IMR-90 (cell line): ENCODE measurements around the gene CP. TPM values are rescaled to one million over a fixed set of nuclear protein-coding genes. Genes with fewer than 3 reads are reported as not detected.

Experiments used
- ATAC-seq: fragments of 200-7000 bp; cut with Tn5 transposase; 2 replicates; pipeline ENCODE4 v1.9.1; 2020; ENCODE audit warnings: low read depth, mild to moderate bottlenecking, moderate library complexity
- BruUV-seq: library from RNA; stranded (reverse); fragments of 400-500 nt; replicated peaks from 2 replicates; lab custom pipeline; 2021; lab: Mats Ljungman, UMichigan
- CTCF ChIA-PET: fragments of 300-600 bp; formaldehyde crosslinking; extraction: SDS; loops from one replicate; lab custom pipeline; 2021; ENCODE audit warnings: antibody characterized with exemption; lab: Yijun Ruan, JAX
- POLR2A ChIA-PET: fragments of 300-600 bp; sonication (Branson Sonifier 250); formaldehyde crosslinking; loops from one replicate; lab custom pipeline; 2022; ENCODE audit warnings: antibody characterized with exemption; ENCODE audit not compliant: unreplicated experiment; lab: Charles Lee
- DNase-seq: peaks from one replicate; pipeline ENCODE4 v3.0.0; 2013
- H2AFZ ChIP-seq: replicated peaks from 2 replicates; pipeline ENCODE3; 2013; ENCODE audit warnings: low read length, mild to moderate bottlenecking; ENCODE audit not compliant: poor library complexity
- H2AK5ac ChIP-seq: 2 replicates; pipeline ENCODE4 v1.6.1; 2013; ENCODE audit warnings: low read depth, low read length, inconsistent platforms
- H2AK9ac ChIP-seq: replicated peaks from 2 replicates; pipeline ENCODE3; 2013; ENCODE audit warnings: mild to moderate bottlenecking, low read depth, low read length, moderate library complexity; ENCODE audit not compliant: poor library complexity
- H2BK120ac ChIP-seq: 2 replicates; pipeline ENCODE4 v1.6.1; 2013; ENCODE audit warnings: low read depth, low read length, inconsistent platforms
- H2BK15ac ChIP-seq: 3 replicates; pipeline ENCODE4 v1.6.1; 2013; ENCODE audit warnings: low read depth, low read length, inconsistent platforms
- H2BK20ac ChIP-seq: 2 replicates; pipeline ENCODE4 v1.6.1; 2013; ENCODE audit warnings: low read depth, mild to moderate bottlenecking, inconsistent platforms, low read length, moderate library complexity
- H2BK5ac ChIP-seq: 2 replicates; pipeline ENCODE4 v1.6.1; 2013; ENCODE audit warnings: mild to moderate bottlenecking, low read depth, low read length, inconsistent platforms; ENCODE audit not compliant: poor library complexity, severe bottlenecking
- H3K14ac ChIP-seq: replicated peaks from 2 replicates; pipeline ENCODE4 v1.6.1; 2013; ENCODE audit warnings: low read depth, low read length, inconsistent platforms
- H3K18ac ChIP-seq: 2 replicates; pipeline ENCODE4 v1.6.1; 2013; ENCODE audit warnings: low read depth, low read length, control low read depth
- H3K23ac ChIP-seq: 2 replicates; pipeline ENCODE4 v1.6.1; 2013; ENCODE audit warnings: low read depth, low read length, inconsistent platforms
- H3K27ac ChIP-seq: 2 replicates; pipeline ENCODE4 v1.5.1; 2013; ENCODE audit warnings: mild to moderate bottlenecking, control low read depth, low read length; ENCODE audit not compliant: insufficient read depth
- H3K27me3 ChIP-seq: 2 replicates; pipeline ENCODE4 v1.6.1; 2013; ENCODE audit warnings: low read length; ENCODE audit not compliant: control insufficient read depth, insufficient read depth
- H3K36me3 ChIP-seq: 2 replicates; pipeline ENCODE4 v1.6.1; 2013; ENCODE audit warnings: low read length, mixed read lengths; ENCODE audit not compliant: control insufficient read depth, insufficient read depth
- H3K4ac ChIP-seq: 2 replicates; pipeline ENCODE4 v1.6.1; 2013; ENCODE audit warnings: low read depth, low read length, inconsistent platforms
- H3K4me1 ChIP-seq: 2 replicates; pipeline ENCODE4 v1.6.1; 2013; ENCODE audit warnings: low read length, mixed read lengths; ENCODE audit not compliant: control insufficient read depth, insufficient read depth
- H3K4me2 ChIP-seq: 2 replicates; pipeline ENCODE4 v1.6.1; 2013; ENCODE audit warnings: low read depth, mild to moderate bottlenecking, control low read depth, low read length, moderate library complexity
- H3K4me3 ChIP-seq: 2 replicates; pipeline ENCODE4 v1.5.1; 2013; ENCODE audit warnings: low read depth, mild to moderate bottlenecking, control low read depth, low read length, moderate library complexity; ENCODE audit not compliant: insufficient read depth
- H3K56ac ChIP-seq: 2 replicates; pipeline ENCODE4 v1.6.1; 2013; ENCODE audit warnings: low read length, inconsistent platforms; ENCODE audit not compliant: insufficient read depth; ENCODE audit errors: extremely low read depth
- H3K79me1 ChIP-seq, 2 experiments: 2 replicates each; pipeline ENCODE4 v1.6.1; 2013; ENCODE audit warnings: low read length in 2 of 2, inconsistent platforms in 1 of 2, low read depth in 1 of 2
- H3K9ac ChIP-seq: 2 replicates; pipeline ENCODE4 v1.6.1; 2013; ENCODE audit warnings: low read depth, low read length, control low read depth
- H3K9me1 ChIP-seq: 2 replicates; pipeline ENCODE4 v1.6.1; 2013; ENCODE audit warnings: low read length, inconsistent platforms; ENCODE audit not compliant: insufficient read depth
- H3K9me3 ChIP-seq: 2 replicates; pipeline ENCODE4 v1.6.1; 2013; ENCODE audit warnings: low read length; ENCODE audit not compliant: control insufficient read depth, insufficient read depth
- H4K20me1 ChIP-seq: 2 replicates; pipeline ENCODE4 v1.6.1; 2013; ENCODE audit warnings: low read length, inconsistent platforms; ENCODE audit not compliant: insufficient read depth
- H4K5ac ChIP-seq: 2 replicates; pipeline ENCODE4 v1.6.1; 2013; ENCODE audit warnings: mild to moderate bottlenecking, low read depth, low read length, control low read depth
- H4K8ac ChIP-seq, 2 experiments: 2 replicates each; pipeline ENCODE4 v1.6.1; 2013; ENCODE audit warnings: low read depth in 2 of 2, low read length in 2 of 2, control low read depth in 1 of 2, inconsistent platforms in 1 of 2
- H4K91ac ChIP-seq: 2 replicates; pipeline ENCODE4 v1.6.1; 2013; ENCODE audit warnings: low read depth, low read length, inconsistent platforms; ENCODE audit not compliant: insufficient read depth
- CEBPB ChIP-seq: IDR thresholded peaks from 2 replicates; pipeline ENCODE4 v1.6.1; 2012; ENCODE audit warnings: low read depth, low read length, improper control_type of control experiment
- CHD1 ChIP-seq: IDR thresholded peaks from 2 replicates; pipeline ENCODE4 v1.6.1; 2012; ENCODE audit warnings: low read depth, low read length, improper control_type of control experiment
- CTCF ChIP-seq: conservative IDR thresholded peaks from 2 replicates; pipeline ENCODE4 v1.5.1; 2012; ENCODE audit warnings: mild to moderate bottlenecking, low read depth, low read length, improper control_type of control experiment
- ELK1 ChIP-seq: fragments of 150-350 bp; IDR thresholded peaks from 2 replicates; pipeline ENCODE4 v1.6.1; 2016; ENCODE audit warnings: low read depth, mild to moderate bottlenecking, low read length, moderate library complexity, borderline replicate concordance
- MAFK ChIP-seq: IDR thresholded peaks from 2 replicates; pipeline ENCODE4 v1.6.1; 2012; ENCODE audit warnings: low read depth, low read length, improper control_type of control experiment
- MAZ ChIP-seq: IDR thresholded peaks from 2 replicates; pipeline ENCODE4 v1.6.1; 2012; ENCODE audit warnings: low read depth, mild to moderate bottlenecking, low read length, improper control_type of control experiment, moderate library complexity, borderline replicate concordance
- POLR2A ChIP-seq: IDR thresholded peaks from 2 replicates; pipeline ENCODE4 v1.6.1; 2012; ENCODE audit warnings: mild to moderate bottlenecking, low read depth, low read length
- RAD21 ChIP-seq: IDR thresholded peaks from 2 replicates; pipeline ENCODE4 v1.6.1; 2012; ENCODE audit warnings: low read length, improper control_type of control experiment
- RCOR1 ChIP-seq: IDR thresholded peaks from 2 replicates; pipeline ENCODE4 v1.6.1; 2012; ENCODE audit warnings: mild to moderate bottlenecking, low read length, improper control_type of control experiment; ENCODE audit not compliant: insufficient replicate concordance
- RFX5 ChIP-seq: IDR thresholded peaks from 2 replicates; pipeline ENCODE4 v1.8.0; 2012; ENCODE audit warnings: low read depth, mild to moderate bottlenecking, low read length, moderate library complexity
- WGBS, 2 experiments: methylation state at CpG; one replicate each; pipeline versions ENCODE4 v1.1.5 to v1.1.7; 2013; ENCODE audit warnings: missing lambda C conversion rate in 2 of 2; ENCODE audit not compliant: insufficient read length in 1 of 2; ENCODE audit errors: extremely low coverage in 2 of 2; 5-methylcytosine and 5-hydroxymethylcytosine counted together
- dilution Hi-C: fragments of 300-500 bp; cut with HindIII; formaldehyde crosslinking; loops from one replicate; pipeline ENCODE4 v1.14.3; 2018; ENCODE audit warnings: low sequenced_read_pairs; ENCODE audit not compliant: unreplicated experiment
- in situ Hi-C: fragments of 300-500 bp; cut with MboI; formaldehyde crosslinking; loops from 3 replicates; pipeline ENCODE4 v1.14.3; 2019; ENCODE audit warnings: low sequenced_read_pairs, inconsistent platforms, mixed read lengths
- intact Hi-C: fragments of 100-400 bp; cut with micrococcal nuclease; formaldehyde crosslinking; loops from 2 replicates; pipeline ENCODE4 v1.10.0; 2022
- polyA plus RNA-seq, 3 experiments: library from polyadenylated mRNA; depleted of rRNA; stranded (reverse); fragments of >200 nt; gene quantifications; 2 replicates each; pipeline ENCODE4 v1.2.3, GENCODE V29; 2012; ENCODE audit warnings: low replicate concordance in 1 of 3
- total RNA-seq: library from RNA; depleted of rRNA; stranded (reverse); fragments of >200 nt; gene quantifications from 2 replicates; pipeline ENCODE4 v1.2.3, GENCODE V29; 2012

The CP gene
- total and polyA plus RNA-seq, 2 of the 4 experiments (the other 2 are of a cell fraction): not detected

GRCh38 chr3:149150436-149150835 is 71.2 kb downstream of the CP start:
- Histone ChIP-seq H2BK5ac (no peak overlapping the region), H3K9ac (no peak overlapping the region), H2BK20ac (no peak overlapping the region), H3K14ac (no peak overlapping the region), H3K9me3 (no peaks in the 10 kb centered on the region), H3K27me3 (no peaks in the 10 kb centered on the region), H3K27ac (no peak overlapping the region), H3K4me2 (no peak overlapping the region), H3K4me1 (peaks cover 5% of the 10 kb centered on the region), H2AK9ac (no peak overlapping the region), H2BK120ac (no peak overlapping the region), H3K23ac (no peak overlapping the region), H3K36me3 (peaks cover 13% of the 10 kb centered on the region), H3K4me3 (no peak overlapping the region), H4K5ac (no peak overlapping the region), H3K79me1 (peaks cover 6 to 7% of the 10 kb centered on the region in 2 experiments; a peak in 3 of 4 replicates), H4K91ac (peak overlapping the region; percentile 28; the same call in 1 of the 2 replicates), H2BK15ac (no peak overlapping the region), H3K18ac (no peak overlapping the region), H4K8ac (no peak overlapping the region), H4K20me1 (no peaks in the 10 kb centered on the region), H3K56ac (no peak overlapping the region), H3K9me1 (peaks cover 7% of the 10 kb centered on the region), H2AK5ac (0 out of 2 replicates have a peak overlapping the region, but pooled peaks have one; percentile 30), H3K4ac (no peak overlapping the region), H2AFZ (no peak overlapping the region)
- in situ Hi-C loops: no loop called here
- POLR2A ChIA-PET: no interaction called here
- CTCF ChIA-PET: no interaction called here
- DNase-seq (no peak), ATAC-seq (no peak)
- no TSS peak for BruUV-seq
- intact Hi-C loops: no loop called here
- 100% methylated on average over 1 of the region's 6 CpGs; no CpG with 5 or more reads in 1 of the 2 experiments for WGBS, 2 experiments
- no peak for TF ChIP-seq ELK1
- TF ChIP-seq RAD21: no peak
- no peak for TF ChIP-seq MAZ
- no peak for TF ChIP-seq CEBPB
- TF ChIP-seq RCOR1: no peak
- no peak for TF ChIP-seq RFX5
- no peak for TF ChIP-seq CHD1
- no peak for TF ChIP-seq MAFK
- no peak for TF ChIP-seq CTCF
- no peak for TF ChIP-seq POLR2A
- dilution Hi-C loops: no loop called here
